Measurements from ENCODE around the gene SLC15A4.

Gene SLC15A4

GRCh38 chr12:128820723-128821432 lies 2.9 kb downstream of the SLC15A4 start:
- Histone ChIP-seq H3K27me3 (no peaks in the 10 kb centered on the region), H3K36me3 (peaks cover 11% of the 10 kb centered on the region), H3K4me3 (ENCODE audit: low read depth, low read length) (no peak overlapping the region), H3K4me1 (no peaks in the 10 kb centered on the region; the same call in 1 of the 2 replicates), H3K9me3 (no peaks in the 10 kb centered on the region)
- TF ChIP-seq CTCF (IDR thresholded peaks at IDR 0.05; ENCODE audit: low read depth, low read length) = no peak
- no peak for DNase-seq

GRCh38 chr12:128820253-128820652 lies 3.5 kb downstream of the SLC15A4 start:
- H3K27me3 ChIP-seq = no peaks in the 10 kb centered on the region
- no peak for DNase-seq
- no peaks in the 10 kb centered on the region; the same call in 1 of the 2 replicates for H3K4me1 ChIP-seq
- no peak overlapping the region for H3K4me3 ChIP-seq (ENCODE audit: low read depth, low read length)
- H3K36me3 ChIP-seq = peaks cover 11% of the 10 kb centered on the region
- TF ChIP-seq CTCF (IDR thresholded peaks at IDR 0.05; ENCODE audit: low read depth, low read length) = no peak
- H3K9me3 ChIP-seq = no peaks in the 10 kb centered on the region

GRCh38 chr12:128819293-128820144 lies 4.2 kb downstream of the SLC15A4 start:
- Histone ChIP-seq H3K4me3 (ENCODE audit: low read depth, low read length) (no peak overlapping the region), H3K36me3 (peaks cover 11% of the 10 kb centered on the region), H3K9me3 (no peaks in the 10 kb centered on the region), H3K4me1 (no peaks in the 10 kb centered on the region; the same call in 1 of the 2 replicates), H3K27me3 (no peaks in the 10 kb centered on the region)
- no peak for TF ChIP-seq CTCF (IDR thresholded peaks at IDR 0.05; ENCODE audit: low read depth, low read length)
- no peak for DNase-seq

GRCh38 chr12:128818065-128819022 lies 5.4 kb downstream of the SLC15A4 start:
- Histone ChIP-seq H3K36me3 (peaks cover 13% of the 10 kb centered on the region), H3K4me3 (ENCODE audit: low read depth, low read length) (no peak overlapping the region), H3K9me3 (no peaks in the 10 kb centered on the region), H3K27me3 (no peaks in the 10 kb centered on the region), H3K4me1 (no peaks in the 10 kb centered on the region; the same call in 1 of the 2 replicates)
- no peak for DNase-seq
- no peak for TF ChIP-seq CTCF (IDR thresholded peaks at IDR 0.05; ENCODE audit: low read depth, low read length)

- DNase-seq = no peak
- Histone ChIP-seq H3K4me3 (ENCODE audit: low read depth, low read length) (no peak overlapping the region), H3K4me1 (no peaks in the 10 kb centered on the region; the same call in 1 of the 2 replicates), H3K27me3 (no peaks in the 10 kb centered on the region), H3K36me3 (peaks cover 11% of the 10 kb centered on the region), H3K9me3 (no peaks in the 10 kb centered on the region)
- no peak for TF ChIP-seq CTCF (IDR thresholded peaks at IDR 0.05; ENCODE audit: low read depth, low read length)
These were observed 6.4 kb downstream of the SLC15A4 start for GRCh38 chr12:128817111-128818015.

Measured in BE2C (cell line).